HEK293 (cell line): ENCODE results near the gene DAAM2.

Experiments
- CTCF ChIA-PET: fragments of 350-600 bp; formaldehyde crosslinking; extraction: SDS; loops from one replicate; lab custom pipeline; 2021; ENCODE audit warnings: antibody characterized with exemption; lab: Yijun Ruan, JAX
- POLR2A ChIA-PET: fragments of 300-600 bp; formaldehyde crosslinking; extraction: SDS; loops from one replicate; lab custom pipeline; 2020; ENCODE audit warnings: antibody characterized with exemption, inconsistent platforms; lab: Yijun Ruan, JAX
- H3K27ac ChIP-seq: fragments of 200-500 bp; sonication (Bioruptor generic); 2 replicates; pipeline ENCODE4 v1.5.1; 2014; ENCODE audit warnings: low read depth, low read length, control low read depth, inconsistent platforms; ENCODE audit errors: extremely low read depth
- H3K36me3 ChIP-seq, 2 experiments: fragments of 200-500 bp in 1 of 2; sonication (Bioruptor generic) in 1 of 2; 1 replicate in 1 of 2; 2 replicates in 1 of 2; pipeline ENCODE4 v1.5.1; 2014 to 2017; ENCODE audit warnings: inconsistent platforms in 2 of 2, low read length in 2 of 2; ENCODE audit not compliant: control insufficient read depth in 2 of 2, insufficient read depth in 1 of 2
- H3K4me1 ChIP-seq: fragments of 200-500 bp; sonication (Bioruptor generic); 2 replicates; pipeline ENCODE4 v1.5.1; 2014; ENCODE audit warnings: mild to moderate bottlenecking, low read length, inconsistent platforms; ENCODE audit not compliant: control insufficient read depth, insufficient read depth
- H3K4me3 ChIP-seq: 2 replicates; pipeline ENCODE4 v1.5.1; 2011; ENCODE audit warnings: low read depth, mild to moderate bottlenecking, control low read depth, low read length, moderate library complexity
- H3K9me3 ChIP-seq: fragments of 200-500 bp; sonication (Bioruptor generic); 2 replicates; pipeline ENCODE4 v1.5.1; 2014; ENCODE audit warnings: low read depth, low read length, inconsistent platforms; ENCODE audit not compliant: control insufficient read depth, insufficient read depth
- PRDM6 ChIP-seq: fragments of 450-650 bp; formaldehyde crosslinking; IDR thresholded peaks from 2 replicates; pipeline ENCODE4 v1.5.1; 2017; ENCODE audit warnings: missing biosample characterization, missing genetic modification characterization
- REPIN1 ChIP-seq: fragments of 450-650 bp; formaldehyde crosslinking; IDR thresholded peaks from 2 replicates; pipeline ENCODE4 v1.5.1; 2017; ENCODE audit warnings: missing biosample characterization, missing genetic modification characterization, low read depth
- SP2 ChIP-seq: fragments of 450-650 bp; formaldehyde crosslinking; IDR thresholded peaks from 2 replicates; pipeline ENCODE4 v1.5.1; 2016; ENCODE audit warnings: missing biosample characterization, missing genetic modification characterization
- TRIM28 ChIP-seq: IDR thresholded peaks from 2 replicates; pipeline ENCODE4 v1.6.1; 2011; ENCODE audit warnings: low read length, control low read depth, borderline replicate concordance
- YY1 ChIP-seq: fragments of 450-650 bp; formaldehyde crosslinking; IDR thresholded peaks from 2 replicates; pipeline ENCODE4 v1.5.1; 2018; ENCODE audit warnings: missing biosample characterization, missing genetic modification characterization
- YY2 ChIP-seq: fragments of 450-650 bp; formaldehyde crosslinking; IDR thresholded peaks from 2 replicates; pipeline ENCODE4 v1.5.1; 2016; ENCODE audit warnings: missing biosample characterization, missing genetic modification characterization
- ZBTB44 ChIP-seq: fragments of 450-650 bp; IDR thresholded peaks from 2 replicates; pipeline ENCODE4 v1.5.1; 2018; ENCODE audit warnings: missing biosample characterization, mild to moderate bottlenecking, missing genetic modification characterization
- ZFP41 ChIP-seq: fragments of 450-650 bp; formaldehyde crosslinking; IDR thresholded peaks from 2 replicates; pipeline ENCODE4 v1.5.1; 2016; ENCODE audit warnings: missing biosample characterization, missing genetic modification characterization, borderline replicate concordance
- ZNF112 ChIP-seq: fragments of 450-650 bp; formaldehyde crosslinking; IDR thresholded peaks from 2 replicates; pipeline ENCODE4 v1.5.0; 2017; ENCODE audit warnings: missing biosample characterization, missing genetic modification characterization
- ZNF518A ChIP-seq: fragments of 450-650 bp; formaldehyde crosslinking; conservative IDR thresholded peaks from 2 replicates; pipeline ENCODE4 v1.5.1; 2016; ENCODE audit warnings: low read depth, missing biosample characterization, missing genetic modification characterization
- ZNF571 ChIP-seq: fragments of 450-650 bp; formaldehyde crosslinking; IDR thresholded peaks from 2 replicates; pipeline ENCODE4 v1.5.0; 2017; ENCODE audit warnings: missing biosample characterization, missing genetic modification characterization
- ZNF658 ChIP-seq: fragments of 450-650 bp; formaldehyde crosslinking; IDR thresholded peaks from 2 replicates; pipeline ENCODE4; 2016; ENCODE audit warnings: missing biosample characterization, missing genetic modification characterization
- ZNF677 ChIP-seq: fragments of 450-650 bp; IDR thresholded peaks from 2 replicates; pipeline ENCODE4 v1.5.0; 2018; ENCODE audit warnings: missing biosample characterization, mild to moderate bottlenecking, missing genetic modification characterization, moderate library complexity
- ZNF704 ChIP-seq: fragments of 450-650 bp; formaldehyde crosslinking; IDR thresholded peaks from 2 replicates; pipeline ENCODE4 v1.5.1; 2016; ENCODE audit warnings: missing biosample characterization, missing genetic modification characterization
- ZNF747 ChIP-seq: fragments of 450-650 bp; formaldehyde crosslinking; IDR thresholded peaks from 2 replicates; pipeline ENCODE4 v1.5.1; 2016; ENCODE audit warnings: missing biosample characterization, missing genetic modification characterization

The DAAM2 gene

GRCh38 chr6:39754514-39755115 is 37.6 kb upstream of the DAAM2 start:
- POLR2A ChIA-PET = no interaction called here
- Histone ChIP-seq H3K9me3 (no peaks in the 10 kb centered on the region), H3K4me3 (no peak overlapping the region)
- peak; percentile 74; the same call in 1 of the 2 replicates for TF ChIP-seq TRIM28
- TF ChIP-seq YY2 (tag by site-specific recombination) = no peak
- TF ChIP-seq, all 188 proteins: peak for 1
- Histone ChIP-seq H3K4me1 (no peaks in the 10 kb centered on the region), H3K27ac (no peak overlapping the region), H3K36me3 (no peaks in the 10 kb centered on the region)
- CTCF ChIA-PET = interaction anchor here (0.6 to 1.9 kb wide), 5 partner anchors 111 to 449 kb away, joined by 3 to 4 read pairs (median 4); no protein-coding TSS in a partner anchor

- H3K27ac ChIP-seq = no peak overlapping the region
- ChIA-PET POLR2A (no interaction called here), CTCF (interaction anchor here (0.7 to 1.9 kb wide), 2 partner anchors 111 to 393 kb away, joined by 3 to 4 read pairs; no protein-coding TSS in a partner anchor)
- no peak overlapping the region for H3K4me3 ChIP-seq
- H3K9me3 ChIP-seq = no peaks in the 10 kb centered on the region
- no peaks in the 10 kb centered on the region for H3K4me1 ChIP-seq
- no peaks in the 10 kb centered on the region for H3K36me3 ChIP-seq
- no peak for TF ChIP-seq ZFP41 (tag by site-specific recombination)
- no peak for TF ChIP-seq ZNF112 (tag by site-specific recombination)
These were observed 36.9 kb upstream of the DAAM2 start for GRCh38 chr6:39755231-39755630.

- CTCF ChIA-PET = interaction anchor here (0.7 kb wide), 1 partner anchor 15 kb away, joined by 3 read pairs; no protein-coding TSS in a partner anchor
- POLR2A ChIA-PET = no interaction called here
- Histone ChIP-seq H3K36me3 (no peaks in the 10 kb centered on the region), H3K4me3 (no peak overlapping the region), H3K9me3 (no peaks in the 10 kb centered on the region), H3K4me1 (no peaks in the 10 kb centered on the region)
- TF ChIP-seq ZNF571 (no peak), PRDM6 (tag by site-specific recombination) (no peak), ZNF658 (tag by site-specific recombination) (no peak), SP2 (tag by site-specific recombination) (no peak), ZBTB44 (no peak), ZNF747 (tag by site-specific recombination) (no peak), ZNF704 (no peak), YY1 (tag by site-specific recombination) (no peak), ZNF518A (no peak), REPIN1 (no peak), ZNF677 (tag by site-specific recombination) (no peak)
- TF ChIP-seq, all 188 proteins: peak for 0
- H3K27ac ChIP-seq = no peak overlapping the region
These were observed 35.6 kb upstream of the DAAM2 start for GRCh38 chr6:39756582-39756981.
